Heart left ventricle (tissue), 13 donors: Measurements from ENCODE around the gene RACK1.

ENCODE experiments used
- CTCF ChIP-seq, 12 donors: fragments of 200-600 bp; sonication (generic) in 4 of 12; IDR thresholded peaks; one replicate each; pipeline versions ENCODE4 v1.5.0 to v1.8.0; 2018 to 2022; ENCODE audit warnings: antibody characterized with exemption in 12 of 12, mild to moderate bottlenecking in 5 of 12
- POLR2A ChIP-seq, 2 donors: fragments of 450-650 bp; IDR thresholded peaks; one replicate each; pipeline ENCODE4 v1.6.1; 2017; ENCODE audit warnings: antibody characterized with exemption in 2 of 2, mild to moderate bottlenecking in 2 of 2, moderate library complexity in 2 of 2
- donor health status: ischemic (EF 13 %, LVEDD 7.1; RV severe dilation, severe dysfunction).
- donor health status: DM: no; HTN: yes; CAD: no.
- donor health status: DM: no; HTN: no; CAD: no.
- donor health status: ischemic (EF 25% LVEDD 6.9; RV normal size, moderate dysfunction).
- donor health status: ischemic (EF 25% LVEDD 5.7; RV mildly dilated, moderate dysfunction).
- donor health status: ischemic (EF 35%, LVEDD 5.7; RV mildly dilated, moderate dysfunction).
- donor health status: nonischemic (EF 11% LVEDD 7.7; RV severe dilation, severe dysfunction).
- donor health status: DM: yes; HTN: yes; CAD: no.
- donor health status: PGD.
- donor health status: ischemic (EF 29% LVEDD 5.4; RV normal size, mild dysfunction).
- donor health status: nonischemic (EF 23%, LVEDD 6.1; RV moderate dilation, normal function).

- TF ChIP-seq CTCF (IDR thresholded peaks at IDR 0.05) (no peak), POLR2A (IDR thresholded peaks at IDR 0.05) (no peak)
Observed at GRCh38 chr5:181203093-181203711, 40.5 kb downstream of the RACK1 start.
